ENCODE results near the gene TRIP10. TPM values are rescaled to one million over a fixed set of nuclear protein-coding genes. Genes with fewer than 3 reads are reported as not detected.

The TRIP10 gene
- total and polyA plus RNA-seq, 2 of the 13 experiments (the other 11 are each of a cell fraction or from before 2014, with no cell fraction given) = 32.5 to 33.2 TPM

- TF ChIP-seq FOXM1 (CRISPR knock-in tag; IDR thresholded peaks at IDR 0.05) (no peak), ZBTB10 (CRISPR knock-in tag; IDR thresholded peaks at IDR 0.05; ENCODE audit: borderline replicate concordance) (peak; percentile 92), CBX2 (IDR thresholded peaks at IDR 0.05; ENCODE audit: low read depth, low read length) (no peak), CBX2 (CRISPR knock-in tag; IDR thresholded peaks at IDR 0.05; ENCODE audit: low read depth) (no peak), GATAD2A (CRISPR knock-in tag; IDR thresholded peaks at IDR 0.05) (peak; percentile 77), REL (CRISPR knock-in tag; conservative IDR thresholded peaks at IDR 0.05) (no peak), ZNF296 (CRISPR knock-in tag; conservative IDR thresholded peaks at IDR 0.05) (no peak; the same call in 1 of the 2 replicates), FOSL2 (CRISPR knock-in tag; IDR thresholded peaks at IDR 0.05) (no peak; the same call in none of the 2 replicates), TBL1XR1 (IDR thresholded peaks at IDR 0.05; ENCODE audit: borderline replicate concordance, low read length, partially characterized antibody) (no peak), ZNF503 (CRISPR knock-in tag; IDR thresholded peaks at IDR 0.05) (peak; percentile 79), CBX5 (CRISPR knock-in tag; IDR thresholded peaks at IDR 0.05; ENCODE audit: borderline replicate concordance) (peak; percentile 88), JARID2 (CRISPR knock-in tag; IDR thresholded peaks at IDR 0.05; ENCODE audit: insufficient replicate concordance) (peak; percentile 67), KAT7 (CRISPR knock-in tag; IDR thresholded peaks at IDR 0.05; ENCODE audit: borderline replicate concordance) (no peak), ERF (CRISPR knock-in tag; IDR thresholded peaks at IDR 0.05) (peak; percentile 87), SRSF4 (IDR thresholded peaks at IDR 0.05; ENCODE audit: low read depth, low read length, poor library complexity, severe bottlenecking) (no peak), CENPT (CRISPR knock-in tag; IDR thresholded peaks at IDR 0.05; ENCODE audit: low read depth) (peak; percentile 83; the same call in 1 of the 2 replicates), POGK (CRISPR knock-in tag; conservative IDR thresholded peaks at IDR 0.05) (peak; percentile 89; the same call in 1 of the 2 replicates), ZNF569 (CRISPR knock-in tag; IDR thresholded peaks at IDR 0.05; ENCODE audit: borderline replicate concordance) (no peak), ARNT (IDR thresholded peaks at IDR 0.05) (no peak), FOXP1 (IDR thresholded peaks at IDR 0.05) (no peak), FOXP1 (CRISPR knock-in tag; IDR thresholded peaks at IDR 0.05) (peak; percentile 46), ZNF335 (CRISPR knock-in tag; IDR thresholded peaks at IDR 0.05) (peak; percentile 45; the same call in 1 of the 2 replicates)
- TF ChIP-seq, protein P1, sequence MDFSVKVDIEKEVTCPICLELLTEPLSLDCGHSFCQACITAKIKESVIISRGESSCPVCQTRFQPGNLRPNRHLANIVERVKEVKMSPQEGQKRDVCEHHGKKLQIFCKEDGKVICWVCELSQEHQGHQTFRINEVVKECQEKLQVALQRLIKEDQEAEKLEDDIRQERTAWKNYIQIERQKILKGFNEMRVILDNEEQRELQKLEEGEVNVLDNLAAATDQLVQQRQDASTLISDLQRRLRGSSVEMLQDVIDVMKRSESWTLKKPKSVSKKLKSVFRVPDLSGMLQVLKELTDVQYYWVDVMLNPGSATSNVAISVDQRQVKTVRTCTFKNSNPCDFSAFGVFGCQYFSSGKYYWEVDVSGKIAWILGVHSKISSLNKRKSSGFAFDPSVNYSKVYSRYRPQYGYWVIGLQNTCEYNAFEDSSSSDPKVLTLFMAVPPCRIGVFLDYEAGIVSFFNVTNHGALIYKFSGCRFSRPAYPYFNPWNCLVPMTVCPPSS (IDR thresholded peaks at IDR 0.05) = no peak
Measured at GRCh38 chr19:6753178-6754031, 13.9 kb downstream of the TRIP10 start (continued).

Measured in HepG2 (cell line).